HEK293 (cell line): ENCODE measurements around the gene PLEKHM2.
A peak's percentile ranks its signal among the peaks of the same experiment; 100 is the strongest.

ENCODE experiments used
- CTCF ChIA-PET: fragments of 350-600 bp; formaldehyde crosslinking; extraction: SDS; loops from one replicate; lab custom pipeline; 2021; ENCODE audit warnings: antibody characterized with exemption; lab: Yijun Ruan, JAX
- POLR2A ChIA-PET: fragments of 300-600 bp; formaldehyde crosslinking; extraction: SDS; loops from one replicate; lab custom pipeline; 2020; ENCODE audit warnings: antibody characterized with exemption, inconsistent platforms; lab: Yijun Ruan, JAX
- H3K27ac ChIP-seq: fragments of 200-500 bp; sonication (Bioruptor generic); 2 replicates; pipeline ENCODE4 v1.5.1; 2014; ENCODE audit warnings: low read depth, low read length, control low read depth, inconsistent platforms; ENCODE audit errors: extremely low read depth
- H3K36me3 ChIP-seq, 2 experiments: fragments of 200-500 bp in 1 of 2; sonication (Bioruptor generic) in 1 of 2; 1 replicate in 1 of 2; 2 replicates in 1 of 2; pipeline ENCODE4 v1.5.1; 2014 to 2017; ENCODE audit warnings: inconsistent platforms in 2 of 2, low read length in 2 of 2; ENCODE audit not compliant: control insufficient read depth in 2 of 2, insufficient read depth in 1 of 2
- H3K4me1 ChIP-seq: fragments of 200-500 bp; sonication (Bioruptor generic); 2 replicates; pipeline ENCODE4 v1.5.1; 2014; ENCODE audit warnings: mild to moderate bottlenecking, low read length, inconsistent platforms; ENCODE audit not compliant: control insufficient read depth, insufficient read depth
- H3K4me3 ChIP-seq: 2 replicates; pipeline ENCODE4 v1.5.1; 2011; ENCODE audit warnings: low read depth, mild to moderate bottlenecking, control low read depth, low read length, moderate library complexity
- H3K9me3 ChIP-seq: fragments of 200-500 bp; sonication (Bioruptor generic); 2 replicates; pipeline ENCODE4 v1.5.1; 2014; ENCODE audit warnings: low read depth, low read length, inconsistent platforms; ENCODE audit not compliant: control insufficient read depth, insufficient read depth
- GLIS1 ChIP-seq: fragments of 450-650 bp; formaldehyde crosslinking; IDR thresholded peaks from 2 replicates; pipeline ENCODE4 v1.5.1; 2016; ENCODE audit warnings: missing biosample characterization, missing genetic modification characterization
- PRDM10 ChIP-seq: fragments of 450-650 bp; formaldehyde crosslinking; IDR thresholded peaks from 2 replicates; pipeline ENCODE4 v1.5.1; 2016; ENCODE audit warnings: missing biosample characterization, missing genetic modification characterization
- SCRT1 ChIP-seq: fragments of 450-650 bp; formaldehyde crosslinking; IDR thresholded peaks from 2 replicates; pipeline ENCODE4 v1.5.1; 2016; ENCODE audit warnings: missing biosample characterization, missing genetic modification characterization, borderline replicate concordance
- SCRT2 ChIP-seq: fragments of 450-650 bp; formaldehyde crosslinking; IDR thresholded peaks from 2 replicates; pipeline ENCODE4 v1.5.1; 2016; ENCODE audit warnings: missing biosample characterization, missing genetic modification characterization
- YY2 ChIP-seq: fragments of 450-650 bp; formaldehyde crosslinking; IDR thresholded peaks from 2 replicates; pipeline ENCODE4 v1.5.1; 2016; ENCODE audit warnings: missing biosample characterization, missing genetic modification characterization
- ZBTB11 ChIP-seq: fragments of 450-650 bp; formaldehyde crosslinking; conservative IDR thresholded peaks from 2 replicates; pipeline ENCODE4 v1.5.1; 2016; ENCODE audit warnings: low read depth, missing biosample characterization, missing genetic modification characterization
- ZNF112 ChIP-seq: fragments of 450-650 bp; formaldehyde crosslinking; IDR thresholded peaks from 2 replicates; pipeline ENCODE4 v1.5.0; 2017; ENCODE audit warnings: missing biosample characterization, missing genetic modification characterization
- ZNF121 ChIP-seq: fragments of 450-650 bp; formaldehyde crosslinking; IDR thresholded peaks from 2 replicates; pipeline ENCODE4 v1.5.1; 2016; ENCODE audit warnings: missing biosample characterization, missing genetic modification characterization
- ZNF221 ChIP-seq: fragments of 450-650 bp; formaldehyde crosslinking; IDR thresholded peaks from 2 replicates; pipeline ENCODE4 v1.5.1; 2017; ENCODE audit warnings: missing biosample characterization, missing genetic modification characterization, borderline replicate concordance
- ZNF311 ChIP-seq: fragments of 450-650 bp; formaldehyde crosslinking; IDR thresholded peaks from 2 replicates; pipeline ENCODE4 v1.5.1; 2017; ENCODE audit warnings: missing biosample characterization, missing genetic modification characterization, borderline replicate concordance
- ZNF362 ChIP-seq: fragments of 450-650 bp; formaldehyde crosslinking; IDR thresholded peaks from 2 replicates; pipeline ENCODE4 v1.5.1; 2016; ENCODE audit warnings: missing biosample characterization, missing genetic modification characterization
- ZNF664 ChIP-seq: fragments of 450-650 bp; formaldehyde crosslinking; IDR thresholded peaks from 2 replicates; pipeline ENCODE4 v1.5.1; 2016; ENCODE audit warnings: missing biosample characterization, missing genetic modification characterization
- ZNF792 ChIP-seq: fragments of 450-650 bp; formaldehyde crosslinking; IDR thresholded peaks from 2 replicates; pipeline ENCODE4 v1.5.1; 2016; ENCODE audit warnings: missing biosample characterization, missing genetic modification characterization

PLEKHM2 gene

GRCh38 chr1:15736892-15737261, 52.8 kb downstream of the PLEKHM2 start (continued):
- TF ChIP-seq GLIS1, result peak; percentile 66

GRCh38 chr1:15737324-15738319, 53.5 kb downstream of the PLEKHM2 start:
- TF ChIP-seq ZNF362 (tag by site-specific recombination) (0 out of 2 replicates have a peak, but pooled peaks have one; percentile 24), ZNF221 (tag by site-specific recombination) (no peak), SCRT1 (tag by site-specific recombination) (peak; percentile 98), ZNF121 (tag by site-specific recombination) (peak; percentile 90), GLIS1 (0 out of 2 replicates have a peak, but pooled peaks have one; percentile 15), SCRT2 (tag by site-specific recombination) (peak; percentile 97)
- POLR2A ChIA-PET, result interaction anchor here (0.6 kb wide), 1 partner anchor 475 kb away, joined by 7 read pairs; no protein-coding TSS in a partner anchor
- Histone ChIP-seq H3K27ac (no peak overlapping the region), H3K36me3 (peaks cover 0 to 29% of the 10 kb centered on the region in 2 experiments; a peak in 1 of 3 replicates), H3K9me3 (no peaks in the 10 kb centered on the region), H3K4me3 (no peak overlapping the region), H3K4me1 (no peaks in the 10 kb centered on the region)
- CTCF ChIA-PET, result interaction anchor here (0.6 kb wide), 1 partner anchor 147 kb away, joined by 3 read pairs; no protein-coding TSS in a partner anchor

GRCh38 chr1:15738416-15739113, 54.4 kb downstream of the PLEKHM2 start:
- Histone ChIP-seq H3K4me3 (no peak overlapping the region), H3K36me3 (peaks cover 0 to 20% of the 10 kb centered on the region in 2 experiments; a peak in 1 of 3 replicates), H3K9me3 (no peaks in the 10 kb centered on the region)
- peak; percentile 8; the same call in 1 of the 2 replicates for TF ChIP-seq SCRT2 (tag by site-specific recombination)
- no peak for TF ChIP-seq PRDM10
- no peak for TF ChIP-seq ZNF664 (tag by site-specific recombination)
- no peak for TF ChIP-seq YY2
- TF ChIP-seq ZNF112 (tag by site-specific recombination), result no peak
- TF ChIP-seq ZNF311 (tag by site-specific recombination), result no peak
- TF ChIP-seq ZBTB11 (tag by site-specific recombination), result no peak
- no peak for TF ChIP-seq ZNF792 (tag by site-specific recombination)
- TF ChIP-seq, all 188 proteins: peak for 1
- CTCF ChIA-PET, result interaction anchor here (0.6 to 0.9 kb wide), 2 partner anchors 53 to 142 kb away, joined by 3 read pairs; no protein-coding TSS in a partner anchor
- POLR2A ChIA-PET, result no interaction called here
- Histone ChIP-seq H3K27ac (no peak overlapping the region), H3K4me1 (no peaks in the 10 kb centered on the region)
